HCT116 (cell line): Measurements from ENCODE around the gene LCK.

ENCODE experiments used
- CEBPB ChIP-seq: IDR thresholded peaks from 2 replicates; pipeline ENCODE4 v1.6.1; 2012; ENCODE audit warnings: low read depth
- CTCF ChIP-seq, 3 experiments: fragments of 200-600 bp in 1 of 3; sonication (generic) in 1 of 3; IDR thresholded peaks in 2 of 3; conservative IDR thresholded peaks in 1 of 3; 2 replicates each; pipeline ENCODE4 v1.5.1; 2012 to 2017; ENCODE audit warnings: low read depth in 2 of 3, low read length in 2 of 3, antibody characterized with exemption in 1 of 3, borderline replicate concordance in 1 of 3, control low read depth in 1 of 3, mild to moderate bottlenecking in 1 of 3, mixed read lengths in 1 of 3, mixed run types in 1 of 3, moderate library complexity in 1 of 3; ENCODE audit not compliant: insufficient read depth in 1 of 3
- TCF7L2 ChIP-seq: IDR thresholded peaks from 2 replicates; pipeline ENCODE4 v1.7.0; 2011; ENCODE audit warnings: borderline replicate concordance, inconsistent platforms; ENCODE audit not compliant: insufficient read depth, insufficient read length; ENCODE audit errors: extremely low read depth

- no peak for TF ChIP-seq CEBPB
- TF ChIP-seq CTCF (IDR thresholded peaks at IDR 0.05 in 2 of 3, conservative IDR thresholded peaks at IDR 0.05 in 1 of 3; ENCODE audit: borderline replicate concordance in 1 of 3, insufficient read depth in 1 of 3, low read depth in 2 of 3, low read length in 2 of 3) = no peak
- TF ChIP-seq TCF7L2 = no peak
Observed at GRCh38 chr1:32335535-32335789, 84.4 kb downstream of the LCK start.
